Heart left ventricle (tissue), 16 donors: Measurements from ENCODE around the gene RAP1GAP. TPM values are rescaled to one million over a fixed set of nuclear protein-coding genes. Genes with fewer than 3 reads are reported as not detected.

Experiments
- ATAC-seq, 4 donors: fragments of 200-7000 bp; cut with Tn5 transposase; one replicate each; pipeline ENCODE4 v1.9.1; 2020 to 2022; ENCODE audit warnings: moderate library complexity in 4 of 4, mild to moderate bottlenecking in 3 of 4, moderate number of reproducible peaks in 1 of 4
- DNase-seq, 5 donors: peaks; one replicate each; pipeline ENCODE4 v3.0.0-alpha.2; 2020
- H3K27ac ChIP-seq, 12 donors: fragments of 200-600 bp; sonication (generic) in 4 of 12; one replicate each; pipeline versions ENCODE4 v1.5.0 to v1.8.0; 2016 to 2022; ENCODE audit warnings: mild to moderate bottlenecking in 2 of 12
- H3K27me3 ChIP-seq, 9 donors: fragments of 200-600 bp; sonication (generic) in 2 of 9; one replicate each; pipeline versions ENCODE4 v1.5.1 to v1.8.0; 2016 to 2022; ENCODE audit warnings: mild to moderate bottlenecking in 3 of 9
- H3K36me3 ChIP-seq, 9 donors: fragments of 200-600 bp; sonication (generic) in 2 of 9; one replicate each; pipeline versions ENCODE4 v1.5.0 to v1.8.0; 2018 to 2022; ENCODE audit warnings: mild to moderate bottlenecking in 2 of 9
- H3K4me1 ChIP-seq, 12 donors: fragments of 200-600 bp; sonication (generic) in 4 of 12; one replicate each; pipeline versions ENCODE4 v1.5.0 to v1.8.0; 2016 to 2022; ENCODE audit warnings: mild to moderate bottlenecking in 3 of 12
- H3K4me3 ChIP-seq, 12 donors: fragments of 200-600 bp; sonication (generic) in 4 of 12; one replicate each; pipeline versions ENCODE4 v1.5.0 to v1.8.0; 2017 to 2022; ENCODE audit warnings: mild to moderate bottlenecking in 9 of 12, moderate library complexity in 4 of 12
- H3K9me3 ChIP-seq, 12 donors: fragments of 200-600 bp; sonication (generic) in 4 of 12; one replicate each; pipeline versions ENCODE4 v1.5.0 to v1.8.0; 2016 to 2022; ENCODE audit warnings: mild to moderate bottlenecking in 1 of 12
- POLR2A ChIP-seq, 2 donors: fragments of 450-650 bp; IDR thresholded peaks; one replicate each; pipeline ENCODE4 v1.6.1; 2017; ENCODE audit warnings: antibody characterized with exemption in 2 of 2, mild to moderate bottlenecking in 2 of 2, moderate library complexity in 2 of 2
- WGBS, 4 donors: extraction: QIAGEN DNeasy Blood & Tissue Kit in 2 of 4; methylation state at CpG; one replicate each; pipeline versions ENCODE4 v1.1.5 to v1.1.7; 2013 to 2018; 5-methylcytosine and 5-hydroxymethylcytosine counted together
- intact Hi-C, 10 donors: fragments of 100-400 bp; cut with DNase I; formaldehyde crosslinking; loops; one replicate each; pipeline versions ENCODE4 v1.11.1 to v1.14.2; 2022
- polyA plus RNA-seq, 2 donors: library from polyadenylated mRNA; stranded (reverse); fragments of 200-250 nt; gene quantifications; one replicate each; pipeline ENCODE4 v1.2.3, GENCODE V29; 2013
- total RNA-seq, 9 donors: library from RNA; depleted of rRNA in 2 of 9; stranded (reverse); fragments of >200 nt in 2 of 9; fragmentation: NEBNext Ultra II Directional in 3 of 9; extraction: Animal tissue kit (Norgen Biotek cat#: 25700) in 3 of 9; gene quantifications; one replicate each; pipeline versions ENCODE4 v1.1.0 to v1.2.4, GENCODE V29; 2016 to 2023
- TF ChIP-seq, protein P1 (sequence below), 12 donors: fragments of 200-600 bp; sonication (generic) in 4 of 12; IDR thresholded peaks; one replicate each; pipeline versions ENCODE4 v1.5.0 to v1.8.0; 2018 to 2022; ENCODE audit warnings: antibody characterized with exemption in 12 of 12, mild to moderate bottlenecking in 5 of 12
- donor health status: ischemic (EF 13 %, LVEDD 7.1; RV severe dilation, severe dysfunction).
- donor health status: healthy with polysubstance abuse.
- donor health status: DM: no; HTN: yes; CAD: no.
- donor health status: DM: no; HTN: no; CAD: no.
- donor health status: ischemic (EF 25% LVEDD 6.9; RV normal size, moderate dysfunction).
- donor health status: ischemic (EF 25% LVEDD 5.7; RV mildly dilated, moderate dysfunction).
- donor health status: healthy.
- donor health status: DM: yes; HTN: yes; CAD: no.
- donor health status: ischemic (EF 35%, LVEDD 5.7; RV mildly dilated, moderate dysfunction).
- donor health status: nonischemic (EF 11% LVEDD 7.7; RV severe dilation, severe dysfunction).
- donor health status: DM: yes; HTN: yes; CAD: no.
- donor health status: PGD.
- donor health status: ischemic (EF 29% LVEDD 5.4; RV normal size, mild dysfunction).
- donor health status: nonischemic (EF 23%, LVEDD 6.1; RV moderate dilation, normal function).

The RAP1GAP gene
- total and polyA plus RNA-seq, 11 donors: 0.75 to 8.0 (median 3.8) TPM

DNA sequence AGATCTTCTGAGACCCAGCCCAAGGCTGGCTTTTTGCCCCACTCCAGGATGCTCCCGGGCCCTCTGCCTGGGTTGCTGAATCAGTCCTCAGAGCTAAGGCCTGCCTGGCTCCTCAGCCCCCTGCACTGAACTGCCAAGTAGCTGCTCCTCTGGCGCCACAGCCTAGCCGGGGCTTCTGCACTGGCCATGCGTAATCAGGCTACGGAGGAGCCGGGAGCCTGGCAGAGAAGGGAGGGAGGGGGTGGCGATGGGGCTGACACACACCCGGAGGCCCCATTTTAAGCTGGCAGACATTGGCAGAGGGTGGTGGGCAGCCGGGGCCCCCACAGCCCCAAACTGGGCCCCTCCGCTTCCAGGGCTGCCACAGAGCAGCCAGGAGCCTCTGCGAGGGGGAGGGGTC lies 121.3 kb downstream of the RAP1GAP start:
- no peak for ATAC-seq
- intact Hi-C loops: loop anchor here in 1 of 10 donors (1.0 kb wide), 1 partner anchor 42 kb away; no protein-coding TSS in a partner anchor
- Histone ChIP-seq H3K27ac (no peak overlapping the region), H3K4me3 (no peak overlapping the region), H3K9me3 (no peaks in the 10 kb centered on the region), H3K4me1 (peaks cover 0 to 24% (median 10%) of the 10 kb centered on the region in 12 donors), H3K27me3 (peaks cover 0 to 4% (median 0%) of the 10 kb centered on the region in 9 donors), H3K36me3 (no peaks in the 10 kb centered on the region)
- DNase-seq: peak in 1 of 5 donors; percentile 12
- 74 to 89% (median 83%) methylated on average over 6 to 11 of the region's 11 CpGs for WGBS, 4 donors
- TF ChIP-seq, protein P1, sequence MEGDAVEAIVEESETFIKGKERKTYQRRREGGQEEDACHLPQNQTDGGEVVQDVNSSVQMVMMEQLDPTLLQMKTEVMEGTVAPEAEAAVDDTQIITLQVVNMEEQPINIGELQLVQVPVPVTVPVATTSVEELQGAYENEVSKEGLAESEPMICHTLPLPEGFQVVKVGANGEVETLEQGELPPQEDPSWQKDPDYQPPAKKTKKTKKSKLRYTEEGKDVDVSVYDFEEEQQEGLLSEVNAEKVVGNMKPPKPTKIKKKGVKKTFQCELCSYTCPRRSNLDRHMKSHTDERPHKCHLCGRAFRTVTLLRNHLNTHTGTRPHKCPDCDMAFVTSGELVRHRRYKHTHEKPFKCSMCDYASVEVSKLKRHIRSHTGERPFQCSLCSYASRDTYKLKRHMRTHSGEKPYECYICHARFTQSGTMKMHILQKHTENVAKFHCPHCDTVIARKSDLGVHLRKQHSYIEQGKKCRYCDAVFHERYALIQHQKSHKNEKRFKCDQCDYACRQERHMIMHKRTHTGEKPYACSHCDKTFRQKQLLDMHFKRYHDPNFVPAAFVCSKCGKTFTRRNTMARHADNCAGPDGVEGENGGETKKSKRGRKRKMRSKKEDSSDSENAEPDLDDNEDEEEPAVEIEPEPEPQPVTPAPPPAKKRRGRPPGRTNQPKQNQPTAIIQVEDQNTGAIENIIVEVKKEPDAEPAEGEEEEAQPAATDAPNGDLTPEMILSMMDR (IDR thresholded peaks at IDR 0.05): no peak
- TF ChIP-seq POLR2A (IDR thresholded peaks at IDR 0.05): no peak

Other genes starting within 250 kb of the RAP1GAP start
- gene NBPF3, start 229.2 kb downstream of the RAP1GAP start, total RNA-seq: 1 to 10 TPM; 1.6 to 7.3 (median 4.1) TPM
- gene NBPF3, start 229.2 kb downstream of the RAP1GAP start, polyA plus RNA-seq: 1 to 10 TPM; 1.1 to 1.4 TPM
- 10 to 100 TPM in 7 of 9 donors, 1 to 10 TPM in 2; 6.3 to 45.8 (median 12.3) TPM for gene ALPL, start 159.9 kb downstream of the RAP1GAP start, total RNA-seq
- gene ALPL, start 159.9 kb downstream of the RAP1GAP start, polyA plus RNA-seq: 10 to 100 TPM in 1 of 2 donors, 1 to 10 TPM in 1; 8.7 to 17.8 TPM
- 10 to 100 TPM; 22.3 to 45.5 (median 39.3) TPM for gene USP48, start 113.8 kb upstream of the RAP1GAP start, total RNA-seq
- 10 to 100 TPM; 17.3 to 20.9 TPM for gene USP48, start 113.8 kb upstream of the RAP1GAP start, polyA plus RNA-seq
- under 1 TPM in 1 of 9 donors, not detected in 8; 0.08 TPM for gene LDLRAD2, start 142.9 kb upstream of the RAP1GAP start, total RNA-seq
- gene LDLRAD2, start 142.9 kb upstream of the RAP1GAP start, polyA plus RNA-seq: 1 to 10 TPM in 1 of 2 donors, under 1 TPM in 1; 0.33 to 4.0 TPM